ENCODE data around the gene CASK. TPM values are rescaled to one million over a fixed set of nuclear protein-coding genes. Genes with fewer than 3 reads are reported as not detected.

CASK gene
- total RNA-seq, 1 experiment from 2014 or later: 29.4 TPM

- Histone ChIP-seq H3K79me2 (ENCODE audit: low read depth) (no peaks in the 10 kb centered on the region), H2AFZ (no peak overlapping the region), H4K20me1 (ENCODE audit: insufficient read depth) (no peaks in the 10 kb centered on the region), H3K27me3 (ENCODE audit: insufficient read depth, low read depth) (no peaks in the 10 kb centered on the region), H3K36me3 (ENCODE audit: low read depth) (no peaks in the 10 kb centered on the region), H3K27ac (no peak overlapping the region), H3F3A (ENCODE audit: insufficient read depth, low read depth) (no peaks in the 10 kb centered on the region), H3K9me3 (ENCODE audit: insufficient read depth, low read depth) (no peaks in the 10 kb centered on the region), H3K4me2 (no peak overlapping the region), H3K4me1 (replicated peaks; ENCODE audit: insufficient read depth) (no peaks in the 10 kb centered on the region), H3K4me3 (no peak overlapping the region), H3K9me2 (ENCODE audit: insufficient read depth) (no peaks in the 10 kb centered on the region)
- intact Hi-C loops (cut with micrococcal nuclease; ENCODE audit: unreplicated experiment): no loop called here
- no peak for DNase-seq
- ChIA-PET POLR2A (ENCODE audit: unreplicated experiment) (no interaction called here), CTCF (no interaction called here)
- TF ChIP-seq, protein P1, sequence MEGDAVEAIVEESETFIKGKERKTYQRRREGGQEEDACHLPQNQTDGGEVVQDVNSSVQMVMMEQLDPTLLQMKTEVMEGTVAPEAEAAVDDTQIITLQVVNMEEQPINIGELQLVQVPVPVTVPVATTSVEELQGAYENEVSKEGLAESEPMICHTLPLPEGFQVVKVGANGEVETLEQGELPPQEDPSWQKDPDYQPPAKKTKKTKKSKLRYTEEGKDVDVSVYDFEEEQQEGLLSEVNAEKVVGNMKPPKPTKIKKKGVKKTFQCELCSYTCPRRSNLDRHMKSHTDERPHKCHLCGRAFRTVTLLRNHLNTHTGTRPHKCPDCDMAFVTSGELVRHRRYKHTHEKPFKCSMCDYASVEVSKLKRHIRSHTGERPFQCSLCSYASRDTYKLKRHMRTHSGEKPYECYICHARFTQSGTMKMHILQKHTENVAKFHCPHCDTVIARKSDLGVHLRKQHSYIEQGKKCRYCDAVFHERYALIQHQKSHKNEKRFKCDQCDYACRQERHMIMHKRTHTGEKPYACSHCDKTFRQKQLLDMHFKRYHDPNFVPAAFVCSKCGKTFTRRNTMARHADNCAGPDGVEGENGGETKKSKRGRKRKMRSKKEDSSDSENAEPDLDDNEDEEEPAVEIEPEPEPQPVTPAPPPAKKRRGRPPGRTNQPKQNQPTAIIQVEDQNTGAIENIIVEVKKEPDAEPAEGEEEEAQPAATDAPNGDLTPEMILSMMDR (conservative IDR thresholded peaks at IDR 0.05): no peak
- no peak for TF ChIP-seq EZH2 (IDR thresholded peaks at IDR 0.05; ENCODE audit: low read depth)
- no TSS peak for BruUV-seq (replicated peaks)
Measured at GRCh38 chrX:41825796-41826195, 97.6 kb downstream of the CASK start.

GRCh38 chrX:41824551-41824950, 98.8 kb downstream of the CASK start:
- CTCF ChIA-PET: no interaction called here
- no peak for TF ChIP-seq EZH2 (IDR thresholded peaks at IDR 0.05; ENCODE audit: low read depth)
- TF ChIP-seq, protein P1 (conservative IDR thresholded peaks at IDR 0.05): no peak
- no peak for DNase-seq
- Histone ChIP-seq H4K20me1 (ENCODE audit: insufficient read depth) (no peaks in the 10 kb centered on the region), H3F3A (ENCODE audit: insufficient read depth, low read depth) (no peaks in the 10 kb centered on the region), H3K36me3 (ENCODE audit: low read depth) (no peaks in the 10 kb centered on the region), H3K9me2 (ENCODE audit: insufficient read depth) (no peaks in the 10 kb centered on the region), H3K4me1 (replicated peaks; ENCODE audit: insufficient read depth) (no peaks in the 10 kb centered on the region), H2AFZ (no peak overlapping the region), H3K4me2 (no peak overlapping the region), H3K27ac (no peak overlapping the region), H3K27me3 (ENCODE audit: insufficient read depth, low read depth) (no peaks in the 10 kb centered on the region), H3K79me2 (ENCODE audit: low read depth) (no peaks in the 10 kb centered on the region), H3K4me3 (no peak overlapping the region), H3K9me3 (ENCODE audit: insufficient read depth, low read depth) (no peaks in the 10 kb centered on the region)
- intact Hi-C loops (cut with micrococcal nuclease; ENCODE audit: unreplicated experiment): no loop called here
- POLR2A ChIA-PET (ENCODE audit: unreplicated experiment): no interaction called here
- BruUV-seq (replicated peaks): no TSS peak

DNA sequence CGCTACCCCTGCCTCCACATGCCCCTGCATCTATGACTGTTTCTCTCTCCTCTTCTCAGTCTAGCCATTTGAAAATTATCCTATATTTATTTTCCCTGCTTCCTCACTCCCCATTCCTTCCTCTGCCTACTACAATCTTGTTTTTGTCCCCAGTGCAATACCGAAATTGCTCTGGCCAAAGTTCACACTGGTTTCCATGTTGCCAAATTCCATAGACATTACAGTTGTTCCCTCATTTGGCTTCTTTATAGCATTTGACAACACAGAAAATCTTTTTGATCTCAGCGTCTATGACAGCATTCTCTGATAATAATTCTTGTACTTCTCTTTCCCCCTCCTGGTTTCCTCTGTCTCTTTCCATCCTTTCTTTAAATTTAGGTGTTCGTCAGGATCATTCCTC, 100.0 kb downstream of the CASK start:
- H3K9me3 ChIP-seq (ENCODE audit: insufficient read depth, low read depth): no peaks in the 10 kb centered on the region
- no peak overlapping the region for H2AFZ ChIP-seq
- H3K4me3 ChIP-seq: no peak overlapping the region
- H3K27me3 ChIP-seq (ENCODE audit: insufficient read depth, low read depth): no peaks in the 10 kb centered on the region
- H4K20me1 ChIP-seq (ENCODE audit: insufficient read depth): no peaks in the 10 kb centered on the region
- H3K36me3 ChIP-seq (ENCODE audit: low read depth): no peaks in the 10 kb centered on the region
- intact Hi-C loops (cut with micrococcal nuclease; ENCODE audit: unreplicated experiment): no loop called here
- no peaks in the 10 kb centered on the region for H3K9me2 ChIP-seq (ENCODE audit: insufficient read depth)
- H3K79me2 ChIP-seq (ENCODE audit: low read depth): no peaks in the 10 kb centered on the region
- no peak overlapping the region for H3K27ac ChIP-seq
- ChIA-PET POLR2A (ENCODE audit: unreplicated experiment) (no interaction called here), CTCF (no interaction called here)
- H3K4me2 ChIP-seq: no peak overlapping the region
- H3F3A ChIP-seq (ENCODE audit: insufficient read depth, low read depth): no peaks in the 10 kb centered on the region
- no peak for DNase-seq
- TF ChIP-seq, protein P1 (conservative IDR thresholded peaks at IDR 0.05): no peak
- TF ChIP-seq EZH2 (IDR thresholded peaks at IDR 0.05; ENCODE audit: low read depth): no peak
- BruUV-seq (replicated peaks): no TSS peak
- no peaks in the 10 kb centered on the region for H3K4me1 ChIP-seq (replicated peaks; ENCODE audit: insufficient read depth)

All from PC-9 (cell line).